CD1c-positive myeloid dendritic cell (primary cell): ENCODE measurements around the gene SRPRB.
"Not testable (repeated sequence)": the region's sequence is repeated elsewhere in the genome, so short reads cannot be mapped to it uniquely, and the experiment has no call there.

Experiments used
- DNase-seq: peaks from one replicate; pipeline ENCODE4 v3.0.0-alpha.2; 2016; ENCODE audit errors: extremely low spot score

SRPRB gene

GRCh38 chr3:133777807-133778568 lies 27.6 kb upstream of the SRPRB start:
- no peak for DNase-seq

DNA sequence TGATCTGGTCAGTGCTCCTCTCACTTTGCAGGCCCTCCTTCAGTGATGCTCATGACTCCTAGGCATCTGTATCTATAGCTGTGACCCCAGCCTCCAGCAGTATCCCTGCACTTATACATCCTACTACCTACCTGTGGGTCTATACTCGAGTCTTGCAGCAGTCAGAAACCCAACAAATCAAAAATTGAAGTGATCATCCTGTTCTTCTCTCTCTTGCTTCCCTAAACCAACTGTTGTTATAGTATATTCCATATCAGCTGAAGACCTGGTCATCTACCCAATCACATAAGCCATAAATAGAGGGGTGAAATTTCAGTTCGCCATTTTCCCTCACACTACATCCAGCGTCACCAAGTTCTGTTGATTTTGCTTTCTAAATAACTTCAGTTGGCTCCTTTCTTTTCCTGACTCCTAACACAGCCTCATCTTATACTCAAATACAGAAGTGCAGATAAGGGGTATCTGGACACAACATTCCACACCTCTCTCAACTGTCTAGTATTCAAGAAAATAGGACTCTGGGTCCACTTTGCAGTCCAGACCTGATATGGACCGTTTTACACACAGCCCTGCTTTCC lies 25.9 kb upstream of the SRPRB start:
- no peak for DNase-seq

- not testable (repeated sequence) for DNase-seq
These were observed 24.9 kb upstream of the SRPRB start for GRCh38 chr3:133780756-133781155.

GRCh38 chr3:133781570-133781969 lies 24.0 kb upstream of the SRPRB start:
- DNase-seq = no peak

DNA sequence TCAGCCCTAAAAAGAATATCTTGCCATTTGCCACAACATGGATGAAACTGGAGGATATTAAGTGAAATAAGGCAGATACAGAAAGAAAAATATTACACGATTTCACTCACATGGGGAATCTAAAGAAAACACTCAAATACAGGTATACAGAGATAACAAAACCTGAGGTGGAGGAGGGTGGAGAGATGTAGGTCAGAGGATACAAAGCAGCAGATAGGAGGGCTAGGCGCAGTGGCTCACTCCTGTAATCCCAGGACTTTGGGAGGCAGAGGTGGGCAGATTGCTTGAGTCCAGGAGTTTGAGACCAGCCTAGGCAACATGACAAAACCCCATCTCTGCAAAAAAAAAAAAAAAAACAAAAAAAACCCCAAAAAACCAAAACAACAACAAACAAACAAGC lies 23.2 kb upstream of the SRPRB start:
- no peak for DNase-seq

GRCh38 chr3:133783762-133784161 lies 21.9 kb upstream of the SRPRB start:
- no peak for DNase-seq

DNA sequence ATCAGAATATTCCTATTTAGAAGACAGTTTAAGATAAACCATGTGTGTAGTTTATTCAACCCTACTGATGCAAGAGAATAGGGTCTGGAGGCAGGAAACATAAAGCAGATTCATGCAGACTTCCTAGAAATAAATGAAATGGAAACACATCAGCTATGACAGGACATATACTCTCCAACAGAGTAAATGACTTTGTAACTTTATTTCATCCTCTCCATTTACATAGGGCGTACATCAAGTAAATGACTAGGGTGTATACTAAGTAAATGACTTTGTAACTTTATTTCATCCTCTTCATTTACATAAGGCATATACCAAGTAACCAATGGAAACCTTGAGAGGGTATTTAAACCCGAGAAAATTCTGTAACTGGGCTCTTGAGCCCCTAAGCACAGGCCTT lies 17.6 kb upstream of the SRPRB start:
- no peak for DNase-seq

DNA sequence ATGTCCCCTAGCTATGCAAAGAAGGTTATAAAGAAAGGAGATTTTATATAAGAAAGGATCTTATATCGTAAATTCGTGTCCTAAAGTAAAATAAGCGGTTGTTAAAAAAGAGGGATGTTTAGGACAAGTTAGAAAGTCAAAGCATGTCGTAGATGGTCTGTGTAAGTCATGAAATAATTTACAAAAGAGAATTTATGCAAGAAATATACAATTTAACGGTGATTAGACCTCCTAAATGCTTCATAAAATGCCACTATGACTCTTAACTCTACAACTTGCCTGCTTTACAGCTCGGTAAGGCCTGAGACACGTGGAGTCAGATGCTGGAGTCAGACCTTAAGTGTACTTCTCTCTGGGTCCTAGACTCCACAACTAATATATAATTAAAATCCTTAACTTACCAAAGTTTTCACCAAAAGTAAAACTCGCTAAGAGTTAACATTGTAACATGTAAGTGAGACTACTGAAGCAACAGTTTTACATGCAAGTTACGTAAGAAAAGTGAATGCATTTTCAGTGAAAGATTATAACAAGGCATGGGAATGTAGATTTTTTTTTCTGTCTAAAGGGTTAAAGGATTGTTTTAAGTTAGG lies 13.3 kb upstream of the SRPRB start:
- DNase-seq = no peak

DNA sequence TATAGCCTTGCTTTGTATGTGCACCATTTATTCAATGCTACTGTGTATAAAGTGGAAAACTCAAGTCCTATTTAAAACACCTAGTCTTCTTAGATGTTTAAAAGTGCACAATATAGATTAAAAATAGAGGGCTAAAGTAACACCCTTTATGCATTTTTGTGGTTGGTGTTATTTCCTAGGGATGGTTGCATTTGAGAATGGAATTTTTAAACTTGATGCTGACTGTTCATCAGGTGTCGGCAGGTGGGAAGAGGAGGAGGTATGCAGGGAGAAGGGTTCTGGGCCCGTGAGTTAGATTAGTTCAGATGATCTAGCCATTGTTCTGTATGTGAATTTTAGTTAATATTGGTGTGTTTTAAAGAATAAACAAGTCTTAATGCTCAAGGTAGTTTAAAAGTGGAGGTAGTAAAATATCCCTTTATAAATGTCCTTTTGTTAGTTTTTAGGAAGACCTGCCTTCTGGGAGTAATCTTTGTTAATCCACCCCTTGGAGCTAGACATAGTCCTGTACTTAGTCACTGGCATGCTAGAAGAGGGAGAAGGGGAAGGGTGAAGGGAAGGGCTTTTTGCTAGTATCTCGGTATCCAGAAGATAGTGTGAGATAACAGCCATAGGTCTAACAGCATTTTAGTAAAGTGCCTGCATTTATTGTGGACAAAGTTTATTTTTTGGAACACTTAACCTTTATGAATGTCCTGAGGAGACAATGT lies 8.1 kb upstream of the SRPRB start:
- no peak for DNase-seq

DNA sequence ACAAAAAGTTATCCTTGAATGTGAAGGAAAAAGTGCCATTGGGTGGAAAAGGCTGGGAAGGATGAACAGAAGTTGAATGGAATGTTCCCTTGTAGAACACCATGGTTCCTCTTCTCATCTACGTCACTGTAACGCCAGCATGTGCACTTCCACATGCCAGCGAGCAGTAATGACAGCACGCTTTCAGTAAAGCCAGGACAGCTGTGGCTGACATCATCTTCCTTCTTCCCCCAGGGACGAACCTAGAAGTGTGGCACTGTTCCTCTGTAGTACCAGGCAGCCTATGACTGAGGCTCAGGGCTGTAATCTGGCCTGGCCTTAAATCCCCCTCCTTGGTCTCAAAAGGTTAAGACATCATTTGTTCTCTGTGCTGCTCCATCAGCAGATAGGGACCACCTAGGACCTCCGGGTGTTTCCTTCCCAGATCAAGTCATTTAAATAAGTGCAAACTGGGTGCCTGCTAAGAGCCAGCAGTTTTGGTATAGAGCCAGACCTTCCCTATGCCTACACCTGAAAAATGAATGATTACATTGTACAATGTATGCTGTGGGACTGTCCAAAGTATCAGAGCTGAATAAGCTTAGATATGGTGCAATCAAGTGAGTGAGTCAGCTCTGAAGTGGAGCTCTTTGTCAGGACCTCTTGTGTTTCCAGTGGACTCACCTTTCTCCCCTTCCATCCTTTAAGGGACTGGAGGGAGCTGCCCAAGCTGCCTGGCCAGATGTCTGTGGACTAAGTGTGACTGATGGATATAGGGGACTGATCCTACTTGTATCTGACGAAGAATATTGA lies 5.6 kb upstream of the SRPRB start:
- peak; percentile 72 for DNase-seq

DNA sequence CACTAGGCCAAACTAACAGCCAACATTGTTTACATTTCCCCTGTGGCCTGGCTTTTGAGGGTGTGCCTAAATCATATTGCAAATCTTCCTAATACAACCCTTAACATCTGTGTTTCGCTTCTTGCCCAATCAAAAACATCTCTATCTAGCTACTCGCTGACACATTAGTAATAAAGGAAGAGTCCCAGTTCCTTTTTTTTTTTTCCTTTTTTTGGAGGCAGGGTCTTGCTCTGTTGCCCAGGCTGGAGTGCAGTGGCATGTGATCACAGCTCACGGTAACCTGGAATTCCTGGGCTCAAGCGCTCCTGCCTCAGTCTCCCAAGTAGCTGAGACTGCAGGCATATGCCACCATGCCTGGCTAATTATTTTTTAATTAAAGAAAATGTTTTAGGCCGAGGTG lies 2.1 kb upstream of the SRPRB start:
- peak; percentile 51 for DNase-seq

DNA sequence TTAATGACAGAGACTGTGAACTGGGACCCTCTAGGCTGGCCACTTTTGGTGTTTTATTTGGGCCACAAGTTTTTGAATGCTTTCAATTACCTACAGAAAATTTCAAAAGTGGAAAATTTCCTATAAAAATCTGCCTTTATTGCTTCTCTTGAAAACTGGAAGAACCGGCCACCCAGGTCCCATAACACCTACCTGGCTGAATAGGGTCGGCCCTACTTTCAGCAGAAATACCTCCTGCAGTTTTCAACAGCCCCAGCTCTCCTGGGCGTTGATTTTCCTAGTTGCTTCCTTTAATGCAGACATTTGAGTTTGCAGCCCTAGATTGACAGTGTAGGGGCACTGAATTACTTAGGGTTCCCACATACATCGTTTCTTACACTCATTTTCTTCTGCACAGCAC lies 719 bp upstream of the SRPRB start:
- DNase-seq = no peak

GRCh38 chr3:133805384-133805701 lies 272 bp upstream of the SRPRB start:
- no peak for DNase-seq

DNA sequence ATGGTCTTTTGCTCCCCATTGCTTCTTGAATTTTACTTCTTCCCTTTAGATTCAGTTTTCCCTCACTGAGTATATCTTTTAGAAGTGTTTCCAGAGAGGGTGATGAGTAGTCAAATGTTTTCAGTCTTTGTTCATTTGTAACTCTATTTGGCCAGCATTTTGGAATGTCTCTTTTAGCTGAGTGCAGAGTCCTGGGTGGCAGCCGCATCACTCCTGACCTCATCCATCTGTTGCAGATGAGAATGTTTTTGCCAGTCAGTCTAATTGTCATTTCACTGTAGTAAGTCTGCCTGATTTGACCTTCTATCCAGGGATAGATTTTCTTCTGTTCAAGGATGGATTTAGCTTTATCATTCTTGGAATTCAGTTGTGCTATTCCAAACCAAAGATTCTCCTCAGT lies 7.3 kb downstream of the SRPRB start:
- DNase-seq = no peak

GRCh38 chr3:133815386-133815785 lies 9.8 kb downstream of the SRPRB start:
- DNase-seq = no peak

- no peak for DNase-seq
These were observed 14.5 kb downstream of the SRPRB start for GRCh38 chr3:133820129-133820528.

DNA sequence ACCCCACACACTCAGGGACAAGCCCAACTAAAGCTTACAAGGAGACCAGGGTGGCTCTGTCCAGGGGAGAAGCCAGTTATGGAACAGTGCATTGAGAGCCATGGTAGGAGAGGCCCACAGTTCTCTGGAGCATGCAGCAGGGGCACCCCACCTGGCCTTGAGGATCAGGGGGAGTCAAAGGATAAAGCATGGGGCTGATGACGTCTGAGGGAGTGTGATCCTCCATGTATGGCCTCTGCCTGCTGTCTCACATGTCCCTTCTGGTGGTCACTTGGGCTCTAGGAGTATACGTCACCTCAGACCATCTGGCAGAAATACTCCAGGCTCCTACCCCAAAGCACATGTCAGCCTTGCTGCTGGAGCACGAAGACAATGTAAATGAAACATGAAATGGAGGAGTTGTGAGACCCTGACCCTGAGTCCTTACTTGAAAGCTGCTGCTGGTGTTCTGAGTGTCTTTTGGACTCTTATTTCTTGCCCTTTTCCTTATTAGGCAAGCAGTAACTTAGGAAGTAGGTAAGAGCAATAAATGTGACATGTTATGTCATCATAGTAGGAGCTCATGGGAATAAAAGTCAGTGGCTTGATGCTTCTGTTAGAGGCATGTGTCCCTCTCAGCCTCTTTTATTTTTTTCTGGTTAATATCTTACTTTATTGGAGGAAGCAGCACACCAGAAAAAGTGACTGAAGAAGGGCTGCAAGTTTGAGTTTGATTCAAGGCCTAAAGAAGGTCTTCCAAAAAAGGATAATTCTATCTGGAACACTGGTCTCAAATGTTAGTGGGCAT lies 15.5 kb downstream of the SRPRB start:
- DNase-seq = no peak

GRCh38 chr3:133821767-133822638 lies 16.4 kb downstream of the SRPRB start:
- DNase-seq = no peak

DNA sequence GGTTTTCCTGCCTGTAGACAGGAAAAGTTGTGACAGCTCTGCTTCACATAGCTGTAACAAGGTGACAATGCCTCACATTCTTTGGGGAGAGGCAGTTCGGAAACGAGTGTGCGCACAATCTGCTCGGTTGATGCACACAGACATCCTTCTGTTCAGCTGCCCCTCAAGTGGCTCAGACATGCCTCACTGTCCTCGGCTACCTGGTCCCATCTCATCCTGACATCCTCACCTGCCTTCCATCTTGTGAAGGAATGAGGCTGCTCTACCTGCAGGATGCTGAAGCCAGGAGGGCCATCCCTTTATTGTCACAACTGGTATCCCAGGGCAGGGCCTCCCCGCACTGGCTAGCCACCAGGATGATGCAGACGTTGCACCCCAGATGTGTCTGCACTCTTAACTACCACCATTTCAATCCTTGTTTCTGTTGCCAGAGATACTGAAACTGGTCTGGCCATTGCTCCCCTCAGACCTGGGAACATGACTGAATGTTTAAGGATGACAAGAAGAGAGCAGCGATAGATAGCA lies 19.4 kb downstream of the SRPRB start:
- DNase-seq = no peak
